GM19193 (cell line): ENCODE results near the gene MDP1.

Experiments used
- POLR2A ChIP-seq: IDR thresholded peaks from 4 replicates; pipeline ENCODE4 v1.6.1; 2011; ENCODE audit not compliant: insufficient read depth, insufficient read length; ENCODE audit errors: extremely low read depth

MDP1 gene

DNA sequence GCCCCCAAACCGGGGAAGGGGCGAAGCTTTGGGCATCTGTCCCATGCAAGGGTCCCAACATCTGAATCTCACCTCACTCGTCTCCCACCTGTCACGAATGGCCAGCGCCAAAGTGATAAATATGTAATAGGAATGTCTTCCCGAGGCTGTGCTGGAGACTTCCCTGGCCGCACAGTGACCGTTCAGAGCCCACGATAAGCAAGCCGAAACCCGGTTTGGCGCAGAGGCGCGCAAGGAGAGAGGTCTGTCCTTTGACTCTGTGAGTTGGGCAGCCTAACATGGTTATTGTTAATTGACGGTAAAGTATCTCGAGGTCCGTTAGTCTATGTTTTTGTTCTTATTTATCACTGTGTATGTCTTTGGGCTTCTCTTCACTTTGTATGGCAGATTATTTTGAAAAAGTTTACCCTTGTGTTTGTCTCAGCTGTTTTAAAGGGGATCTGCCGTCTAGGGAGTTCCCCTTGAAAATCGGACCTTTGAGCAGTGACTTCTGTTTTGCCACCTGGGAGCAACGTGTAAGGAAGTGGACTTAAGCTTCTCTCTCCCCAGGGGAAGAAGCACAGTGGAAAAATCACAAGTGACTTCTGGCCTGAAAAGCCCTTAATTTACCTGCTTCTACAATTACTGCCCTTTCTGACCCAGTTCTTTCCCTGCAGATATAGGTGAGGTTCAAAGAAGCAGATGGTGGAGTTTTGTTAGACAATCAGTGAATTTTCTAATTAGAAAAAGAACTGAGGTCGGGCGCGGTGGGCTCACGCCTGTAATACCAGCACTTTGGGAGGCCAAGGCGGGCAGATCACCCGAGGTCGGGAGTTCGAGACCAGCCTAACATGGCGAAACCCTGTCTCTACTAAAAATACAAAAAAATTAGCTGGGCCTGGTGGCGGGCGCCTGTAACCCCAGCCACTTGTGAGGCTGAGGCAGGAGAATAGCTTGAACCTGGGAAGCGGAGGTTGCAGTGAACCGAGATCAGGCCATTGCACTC, 19.5 kb downstream of the MDP1 start:
- TF ChIP-seq POLR2A, result no peak

DNA sequence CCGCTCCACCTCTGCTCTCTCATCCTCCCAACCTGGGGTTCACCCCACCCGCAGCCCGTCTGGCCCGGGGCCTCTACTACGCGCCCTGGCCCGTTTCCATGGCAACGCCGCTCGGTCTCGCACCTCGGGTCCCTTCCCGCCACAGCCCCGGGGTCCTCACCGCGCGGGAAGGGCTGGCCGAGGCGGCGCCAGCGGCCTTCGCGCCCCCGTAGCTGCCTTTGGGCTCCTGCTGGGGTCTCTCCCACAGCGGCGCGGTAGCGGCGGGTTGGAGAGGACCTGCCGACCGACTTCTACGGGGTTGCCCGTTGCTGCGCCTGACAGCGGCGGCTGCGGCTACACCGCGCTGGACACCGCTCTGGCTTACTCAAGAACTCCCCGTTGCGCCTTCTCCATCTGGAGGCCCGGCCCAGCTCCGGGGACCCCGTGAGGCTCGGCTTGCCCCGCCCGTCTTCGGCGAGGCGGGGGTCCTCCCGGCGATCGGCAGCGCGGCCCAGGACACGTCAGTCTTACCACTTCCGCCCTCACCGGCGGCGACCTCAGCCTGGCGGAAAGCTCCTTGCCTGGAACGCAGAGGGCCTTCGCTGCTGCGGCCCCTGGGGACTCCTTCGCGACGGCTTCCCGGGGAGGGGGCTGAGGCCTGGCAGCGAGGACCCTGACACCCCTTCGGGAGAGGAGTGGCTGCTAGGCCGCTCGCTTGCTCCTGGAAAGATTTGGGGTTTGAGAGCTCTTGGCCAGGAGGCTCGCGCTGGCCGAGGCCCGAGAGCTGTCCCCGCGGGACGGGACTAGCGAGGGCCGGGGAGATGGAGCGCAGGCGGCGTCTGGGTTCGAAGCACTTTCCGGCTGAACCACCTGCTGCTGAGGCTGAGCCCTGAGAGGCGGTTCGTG, 20.4 kb downstream of the MDP1 start, which contains the start of gene TM9SF1:
TSS of gene TM9SF1 (minus strand) at position 256 of the 885 bp plus-strand sequence. CDS start 422 bp downstream, outside the sequence.
- TF ChIP-seq POLR2A, result peak; percentile 71

- TF ChIP-seq POLR2A, result no peak
Observed at GRCh38 chr14:24194873-24195185, 21.0 kb downstream of the MDP1 start.

- no peak for TF ChIP-seq POLR2A
Observed at GRCh38 chr14:24194186-24194872, 21.5 kb downstream of the MDP1 start.

GRCh38 chr14:24192933-24193332, 22.9 kb downstream of the MDP1 start:
- TF ChIP-seq POLR2A, result no peak

- no peak for TF ChIP-seq POLR2A
Observed at GRCh38 chr14:24190416-24190815, 25.4 kb downstream of the MDP1 start.

DNA sequence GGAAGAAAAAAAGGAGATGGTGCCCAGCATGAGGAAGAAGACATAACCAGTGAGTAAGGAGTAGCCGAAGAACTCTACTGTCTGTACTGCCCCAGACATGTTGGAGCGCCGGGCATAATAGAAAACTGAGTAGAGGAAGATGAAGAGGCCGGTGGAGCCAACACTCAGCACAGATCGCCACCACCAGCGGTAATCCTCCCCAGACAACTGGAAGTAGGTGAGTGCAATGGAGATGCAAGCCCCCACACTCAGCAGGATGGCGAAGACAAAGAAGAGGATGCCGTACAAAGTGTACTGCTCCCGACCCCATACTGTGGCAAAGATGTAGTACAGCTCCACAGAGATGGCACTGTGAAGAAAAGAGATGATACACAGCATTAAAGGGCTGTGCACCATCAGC, 26.4 kb downstream of the MDP1 start:
- no peak for TF ChIP-seq POLR2A

GRCh38 chr14:24189059-24189375, 26.8 kb downstream of the MDP1 start:
- TF ChIP-seq POLR2A, result no peak

DNA sequence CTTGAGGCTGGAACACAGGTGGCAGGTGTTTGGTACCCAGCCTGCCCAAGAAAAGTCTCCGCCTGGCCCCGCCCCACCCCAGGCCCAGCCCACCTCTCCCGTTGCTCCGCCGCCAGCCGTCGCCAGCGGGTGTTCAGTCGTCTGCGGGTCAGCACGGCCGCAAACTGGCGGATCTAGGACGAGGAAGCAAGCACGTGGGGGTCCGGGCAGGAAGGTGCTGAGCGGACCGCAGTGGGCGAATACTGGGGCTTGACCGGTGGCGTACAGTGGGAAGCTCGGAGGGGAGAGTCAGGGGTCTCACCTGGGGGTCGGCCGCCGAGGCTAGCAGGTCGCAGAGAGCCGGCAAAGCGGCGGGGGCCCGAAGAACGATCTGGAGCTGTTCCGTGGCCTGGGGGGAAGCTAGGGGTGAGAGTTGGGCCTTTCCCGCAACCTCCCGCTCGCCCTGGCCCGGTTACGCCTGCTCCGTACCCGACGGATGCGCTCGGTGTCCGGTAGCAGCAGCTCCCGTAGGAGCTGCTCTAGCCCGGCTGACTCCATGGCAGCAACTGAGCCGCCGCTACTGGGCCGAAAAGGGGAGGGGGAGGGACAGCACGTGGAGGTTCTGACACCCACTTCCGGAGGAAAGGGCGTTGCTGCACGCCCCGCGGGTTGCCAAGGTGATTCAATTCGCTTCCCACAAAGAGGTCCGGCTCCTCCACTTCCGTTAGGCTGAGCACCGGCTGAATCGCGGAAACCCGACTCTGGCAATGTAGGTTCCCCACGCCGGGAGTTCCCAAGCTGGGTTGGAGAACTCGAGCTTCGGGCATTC, 27.4 kb downstream of the MDP1 start, which contains the start of gene IPO4:
TSS of gene IPO4 (minus strand) at position 566 of the 808 bp plus-strand sequence. CDS start at position 537, 29 bp downstream.
- TF ChIP-seq POLR2A, result peak; percentile 86

GRCh38 chr14:24187539-24187915, 28.3 kb downstream of the MDP1 start:
- TF ChIP-seq POLR2A, result no peak

DNA sequence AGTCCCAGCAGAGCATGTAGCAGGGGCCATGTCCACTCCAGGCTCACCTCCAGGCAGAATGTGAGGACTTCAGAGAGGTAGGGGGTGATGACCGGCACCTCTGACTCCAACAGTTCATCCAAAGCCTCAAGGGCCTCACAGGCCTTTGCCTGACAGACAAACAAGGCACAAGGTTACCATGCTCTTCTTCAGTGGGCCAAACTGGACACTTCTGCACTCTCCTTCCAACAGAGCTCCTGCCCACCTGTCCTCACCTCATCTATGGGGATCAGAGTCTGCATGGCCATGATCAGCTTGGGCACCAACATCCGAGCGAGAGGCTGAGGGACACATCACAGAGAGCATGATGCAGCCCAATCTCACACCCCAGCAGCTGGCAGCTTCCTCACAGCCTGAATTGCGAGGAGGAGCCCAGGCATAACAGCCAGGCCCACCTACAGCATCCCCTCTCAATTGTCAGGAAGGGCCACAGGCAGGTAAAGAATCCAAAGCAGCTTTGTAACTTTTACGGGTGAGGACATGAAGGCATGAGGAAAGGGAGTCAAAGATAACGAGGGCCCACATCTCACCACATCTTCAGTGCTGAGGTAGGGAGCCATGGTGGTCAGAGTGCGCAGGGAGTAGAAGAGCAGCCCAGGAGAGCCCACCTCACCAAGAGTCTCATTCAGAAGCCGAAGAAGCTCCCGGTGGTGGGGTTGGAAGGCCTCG, 28.9 kb downstream of the MDP1 start:
- no peak for TF ChIP-seq POLR2A

DNA sequence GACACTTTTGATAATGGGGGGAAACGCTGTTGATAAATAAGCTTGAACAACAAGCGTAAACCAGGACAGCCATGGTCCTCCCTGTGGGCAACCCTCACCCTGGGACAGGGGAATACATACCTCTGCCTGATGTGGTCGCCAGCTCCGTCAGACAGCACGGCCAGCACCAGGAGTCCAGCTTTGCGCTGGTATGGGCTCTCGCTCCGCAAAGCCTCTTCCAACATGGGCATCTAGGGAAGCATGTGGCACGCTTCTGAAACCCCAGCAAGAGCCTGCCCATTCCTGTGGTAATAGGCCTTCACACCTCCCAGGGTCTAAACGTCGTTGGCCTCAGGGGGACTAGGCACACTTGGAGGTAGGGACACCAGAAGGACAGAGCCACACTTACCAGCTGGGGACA, 30.1 kb downstream of the MDP1 start:
- TF ChIP-seq POLR2A, result no peak

DNA sequence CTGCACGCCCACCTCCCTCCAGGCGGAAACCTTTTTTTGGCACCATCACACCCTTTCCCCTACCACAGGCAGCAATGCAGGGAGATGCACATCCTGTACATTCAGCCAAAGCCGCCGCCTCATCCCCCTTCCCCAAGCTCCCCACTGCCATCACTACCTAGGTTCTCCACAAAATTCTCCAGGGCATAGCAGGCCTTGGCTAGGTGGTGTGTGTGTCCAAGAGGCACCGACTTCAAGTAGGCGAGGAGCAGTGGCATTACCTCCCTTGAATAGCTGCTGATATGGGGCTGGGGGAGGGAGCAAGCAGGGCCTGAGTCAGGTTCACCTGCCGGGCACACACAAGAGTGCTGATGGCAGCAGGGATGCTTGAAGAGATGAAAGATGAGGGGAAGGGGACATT, 30.8 kb downstream of the MDP1 start:
- no peak for TF ChIP-seq POLR2A
